ENCODE data around the gene STIP1. TPM values are rescaled to one million over a fixed set of nuclear protein-coding genes. Genes with fewer than 3 reads are reported as not detected.

Gene STIP1
- total and polyA plus RNA-seq, 2 donors (not counting 1 experiment from before 2014, with no cell fraction given), result 98.8 to 147 TPM

DNA sequence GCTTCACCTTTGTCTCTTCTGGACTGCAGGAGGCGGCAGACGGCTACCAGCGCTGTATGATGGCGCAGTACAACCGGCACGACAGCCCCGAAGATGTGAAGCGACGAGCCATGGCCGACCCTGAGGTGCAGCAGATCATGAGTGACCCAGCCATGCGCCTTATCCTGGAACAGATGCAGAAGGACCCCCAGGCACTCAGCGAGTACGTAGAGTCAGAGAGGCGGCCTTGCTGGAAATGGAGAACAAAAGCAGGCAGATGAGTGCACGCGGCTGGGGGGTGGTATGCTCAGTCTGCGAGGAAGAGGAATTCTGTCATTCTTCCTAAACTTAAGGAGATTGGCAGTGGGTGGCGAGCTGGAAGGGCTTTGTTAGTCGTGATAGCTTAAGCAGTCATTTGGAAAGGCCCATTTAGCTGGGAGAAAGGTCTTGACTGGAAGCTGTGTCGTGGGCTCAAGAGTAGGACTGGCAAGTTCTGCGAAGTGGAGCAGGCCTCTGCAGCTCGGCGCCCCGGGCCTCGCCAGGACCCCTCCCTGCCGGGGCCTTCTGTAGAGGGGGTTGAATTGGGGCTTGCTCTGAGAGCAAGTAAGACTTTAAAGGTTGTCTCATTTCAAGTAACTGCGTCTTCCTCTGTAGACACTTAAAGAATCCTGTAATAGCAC is 17.6 kb downstream of the STIP1 start:
- peaks cover 31% of the 10 kb centered on the region for H3K36me3 ChIP-seq (ENCODE audit: control insufficient read depth, insufficient read depth, low read length)
- H3K9me3 ChIP-seq (ENCODE audit: control insufficient read depth, insufficient read depth, low read depth, low read length), result no peaks in the 10 kb centered on the region
- DNase-seq (ENCODE audit: low read depth in 2 of 2), result no peak
- no peaks in the 10 kb centered on the region for H3K79me2 ChIP-seq (ENCODE audit: control insufficient read depth, insufficient read depth, low read length)
- no peaks in the 10 kb centered on the region for H4K20me1 ChIP-seq (ENCODE audit: control insufficient read depth, extremely low read depth, insufficient read depth, low read length)
- no peak overlapping the region for H3K9ac ChIP-seq (ENCODE audit: insufficient read depth, low read length)
- H3K4me3 ChIP-seq (replicated peaks in 1 of 4; ENCODE audit: control extremely low read depth in 1 of 4, insufficient read depth in 1 of 4, low read depth in 3 of 4, low read length in 4 of 4), result no peak overlapping the region
- no peak overlapping the region for H3K4me2 ChIP-seq (ENCODE audit: extremely low read depth, insufficient read depth, low read length)
- no peak overlapping the region for H3K27ac ChIP-seq (ENCODE audit: insufficient read depth, low read length)
- peaks cover 18% of the 10 kb centered on the region for H3K4me1 ChIP-seq (ENCODE audit: control insufficient read depth, extremely low read depth, insufficient read depth, low read length)
- TF ChIP-seq, protein P1, sequence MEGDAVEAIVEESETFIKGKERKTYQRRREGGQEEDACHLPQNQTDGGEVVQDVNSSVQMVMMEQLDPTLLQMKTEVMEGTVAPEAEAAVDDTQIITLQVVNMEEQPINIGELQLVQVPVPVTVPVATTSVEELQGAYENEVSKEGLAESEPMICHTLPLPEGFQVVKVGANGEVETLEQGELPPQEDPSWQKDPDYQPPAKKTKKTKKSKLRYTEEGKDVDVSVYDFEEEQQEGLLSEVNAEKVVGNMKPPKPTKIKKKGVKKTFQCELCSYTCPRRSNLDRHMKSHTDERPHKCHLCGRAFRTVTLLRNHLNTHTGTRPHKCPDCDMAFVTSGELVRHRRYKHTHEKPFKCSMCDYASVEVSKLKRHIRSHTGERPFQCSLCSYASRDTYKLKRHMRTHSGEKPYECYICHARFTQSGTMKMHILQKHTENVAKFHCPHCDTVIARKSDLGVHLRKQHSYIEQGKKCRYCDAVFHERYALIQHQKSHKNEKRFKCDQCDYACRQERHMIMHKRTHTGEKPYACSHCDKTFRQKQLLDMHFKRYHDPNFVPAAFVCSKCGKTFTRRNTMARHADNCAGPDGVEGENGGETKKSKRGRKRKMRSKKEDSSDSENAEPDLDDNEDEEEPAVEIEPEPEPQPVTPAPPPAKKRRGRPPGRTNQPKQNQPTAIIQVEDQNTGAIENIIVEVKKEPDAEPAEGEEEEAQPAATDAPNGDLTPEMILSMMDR (conservative IDR thresholded peaks at IDR 0.05 in 1 of 2, IDR thresholded peaks at IDR 0.05 in 1 of 2; ENCODE audit: low read depth in 1 of 2, low read length in 2 of 2), result no peak
- TF ChIP-seq EZH2 (IDR thresholded peaks at IDR 0.05; ENCODE audit: low read length, missing control alignments), result no peak
- no peak overlapping the region for H2AFZ ChIP-seq (ENCODE audit: low read length)
- no peaks in the 10 kb centered on the region for H3K27me3 ChIP-seq (ENCODE audit: control insufficient read depth, insufficient read depth, low read length)

DNA sequence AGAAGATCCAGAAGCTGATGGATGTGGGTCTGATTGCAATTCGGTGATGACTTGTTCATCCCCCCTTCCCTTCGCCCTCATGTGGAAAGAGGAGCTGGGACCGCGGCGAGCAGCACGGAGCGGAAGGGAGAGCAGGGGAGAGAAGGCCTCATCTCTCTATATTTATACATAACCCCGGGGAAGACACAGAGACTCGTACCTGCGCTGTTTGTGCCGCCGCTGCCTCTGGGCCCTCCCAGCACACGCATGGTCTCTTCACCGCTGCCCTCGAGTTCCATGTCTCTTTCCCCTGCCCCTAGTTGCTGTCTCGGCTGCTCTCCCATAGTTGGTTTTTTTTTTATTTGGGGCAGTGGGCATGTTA is 18.1 kb downstream of the STIP1 start:
- no peaks in the 10 kb centered on the region for H3K9me3 ChIP-seq (ENCODE audit: control insufficient read depth, insufficient read depth, low read depth, low read length)
- H3K36me3 ChIP-seq (ENCODE audit: control insufficient read depth, insufficient read depth, low read length), result peaks cover 31% of the 10 kb centered on the region
- H3K27ac ChIP-seq (ENCODE audit: insufficient read depth, low read length), result no peak overlapping the region
- no peak overlapping the region for H2AFZ ChIP-seq (ENCODE audit: low read length)
- no peaks in the 10 kb centered on the region for H4K20me1 ChIP-seq (ENCODE audit: control insufficient read depth, extremely low read depth, insufficient read depth, low read length)
- no peaks in the 10 kb centered on the region for H3K79me2 ChIP-seq (ENCODE audit: control insufficient read depth, insufficient read depth, low read length)
- H3K4me3 ChIP-seq (replicated peaks in 1 of 4; ENCODE audit: control extremely low read depth in 1 of 4, insufficient read depth in 1 of 4, low read depth in 3 of 4, low read length in 4 of 4), result no peak overlapping the region
- H3K4me2 ChIP-seq (ENCODE audit: extremely low read depth, insufficient read depth, low read length), result no peak overlapping the region
- no peak for DNase-seq (ENCODE audit: low read depth in 2 of 2)
- TF ChIP-seq, protein P1 (conservative IDR thresholded peaks at IDR 0.05 in 1 of 2, IDR thresholded peaks at IDR 0.05 in 1 of 2; ENCODE audit: low read depth in 1 of 2, low read length in 2 of 2), result no peak
- TF ChIP-seq EZH2 (IDR thresholded peaks at IDR 0.05; ENCODE audit: low read length, missing control alignments), result no peak
- H3K9ac ChIP-seq (ENCODE audit: insufficient read depth, low read length), result no peak overlapping the region
- H3K27me3 ChIP-seq (ENCODE audit: control insufficient read depth, insufficient read depth, low read length), result no peaks in the 10 kb centered on the region
- H3K4me1 ChIP-seq (ENCODE audit: control insufficient read depth, extremely low read depth, insufficient read depth, low read length), result peaks cover 18% of the 10 kb centered on the region

GRCh38 chr11:64204464-64204989 is 18.6 kb downstream of the STIP1 start:
- TF ChIP-seq EZH2 (IDR thresholded peaks at IDR 0.05; ENCODE audit: low read length, missing control alignments), result no peak
- TF ChIP-seq, protein P1 (conservative IDR thresholded peaks at IDR 0.05 in 1 of 2, IDR thresholded peaks at IDR 0.05 in 1 of 2; ENCODE audit: low read depth in 1 of 2, low read length in 2 of 2), result peak; percentile 61 to 68
- H3K27me3 ChIP-seq (ENCODE audit: control insufficient read depth, insufficient read depth, low read length), result no peaks in the 10 kb centered on the region
- H3K4me3 ChIP-seq (replicated peaks in 1 of 4; ENCODE audit: control extremely low read depth in 1 of 4, insufficient read depth in 1 of 4, low read depth in 3 of 4, low read length in 4 of 4), result no peak overlapping the region
- H3K9me3 ChIP-seq (ENCODE audit: control insufficient read depth, insufficient read depth, low read depth, low read length), result no peaks in the 10 kb centered on the region
- H2AFZ ChIP-seq (ENCODE audit: low read length), result no peak overlapping the region
- DNase-seq (ENCODE audit: low read depth in 2 of 2), result peak; percentile 93 to 97
- H3K79me2 ChIP-seq (ENCODE audit: control insufficient read depth, insufficient read depth, low read length), result no peaks in the 10 kb centered on the region
- peaks cover 18% of the 10 kb centered on the region for H3K4me1 ChIP-seq (ENCODE audit: control insufficient read depth, extremely low read depth, insufficient read depth, low read length)
- H4K20me1 ChIP-seq (ENCODE audit: control insufficient read depth, extremely low read depth, insufficient read depth, low read length), result no peaks in the 10 kb centered on the region
- peaks cover 31% of the 10 kb centered on the region for H3K36me3 ChIP-seq (ENCODE audit: control insufficient read depth, insufficient read depth, low read length)
- H3K9ac ChIP-seq (ENCODE audit: insufficient read depth, low read length), result no peak overlapping the region
- no peak overlapping the region for H3K4me2 ChIP-seq (ENCODE audit: extremely low read depth, insufficient read depth, low read length)
- H3K27ac ChIP-seq (ENCODE audit: insufficient read depth, low read length), result no peak overlapping the region
